Measurements from ENCODE around the gene NBEAL2.

DNA sequence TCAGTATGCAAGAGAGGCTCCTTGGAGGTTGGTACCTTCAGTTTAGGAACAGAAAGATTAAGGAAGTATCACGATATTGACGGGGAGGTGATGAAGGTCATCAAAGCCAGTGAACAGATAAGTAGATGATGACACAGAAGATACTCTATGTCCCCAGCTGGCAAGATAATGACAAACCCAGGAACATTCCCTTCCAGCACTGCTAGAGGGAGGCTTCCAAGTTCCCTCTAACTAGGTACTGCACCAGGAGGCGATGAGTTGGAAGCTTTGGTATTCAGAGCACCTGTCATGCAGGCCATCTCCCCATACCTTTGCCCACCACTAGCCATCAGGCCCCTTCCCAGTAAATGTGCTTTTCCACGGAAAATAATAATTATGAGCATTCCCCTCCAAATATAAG lies 40.8 kb downstream of the NBEAL2 start:
- TF ChIP-seq POLR2A (IDR thresholded peaks at IDR 0.05; ENCODE audit: low read depth, low read length) (no peak), TAF1 (IDR thresholded peaks at IDR 0.05; ENCODE audit: low read depth, low read length) (no peak), POLR2AphosphoS5 (IDR thresholded peaks at IDR 0.05; ENCODE audit: low read depth, low read length) (no peak), PAX5 (IDR thresholded peaks at IDR 0.05; ENCODE audit: insufficient read depth, low read length, severe bottlenecking) (no peak), POU2F2 (IDR thresholded peaks at IDR 0.05; ENCODE audit: low read depth, low read length) (no peak)
